Measurements from ENCODE around the gene KLHL26.

- TF ChIP-seq CTCF (IDR thresholded peaks at IDR 0.05) (no peak), POLR2A (IDR thresholded peaks at IDR 0.05) (no peak)
These were observed 60.9 kb downstream of the KLHL26 start for GRCh38 chr19:18697680-18698079.
